Astrocyte (in vitro differentiated cells and primary cell): ENCODE data around the gene GABRA5.
"Not testable (repeated sequence)": the region's sequence is repeated elsewhere in the genome, so short reads cannot be mapped to it uniquely, and the experiment has no call there.

ENCODE experiments used
- EZH2 ChIP-seq: IDR thresholded peaks from 2 replicates; pipeline ENCODE4 v1.6.1; 2012; ENCODE audit warnings: mild to moderate bottlenecking, low read length, inconsistent platforms; ENCODE audit not compliant: insufficient read depth
- TF ChIP-seq, protein P1 (sequence below): IDR thresholded peaks from 2 replicates; pipeline ENCODE4 v1.5.1; 2011; ENCODE audit warnings: low read depth, mild to moderate bottlenecking, inconsistent platforms, low read length, moderate library complexity; ENCODE audit not compliant: insufficient read depth

DNA sequence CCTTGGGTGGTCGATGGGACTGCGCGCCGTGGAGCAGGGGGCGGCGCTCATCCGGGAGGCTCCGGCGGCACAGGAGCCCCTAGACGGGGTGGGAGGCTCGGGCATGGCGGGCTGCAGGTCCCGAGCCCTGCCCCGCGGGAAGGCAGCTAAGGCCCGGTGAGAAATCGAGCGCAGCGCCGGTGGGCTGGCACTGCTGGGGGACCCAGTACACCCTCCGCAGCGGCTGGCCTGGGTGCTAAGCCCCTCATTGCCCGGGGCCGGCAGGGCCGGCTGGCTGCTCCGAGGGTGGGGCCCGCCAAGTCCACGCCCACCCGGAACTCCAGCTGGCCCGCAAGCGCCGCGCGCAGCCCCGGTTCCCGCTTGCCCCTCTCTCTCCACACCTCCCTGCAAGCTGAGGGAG lies 35.7 kb upstream of the GABRA5 start:
- TF ChIP-seq, protein P1, sequence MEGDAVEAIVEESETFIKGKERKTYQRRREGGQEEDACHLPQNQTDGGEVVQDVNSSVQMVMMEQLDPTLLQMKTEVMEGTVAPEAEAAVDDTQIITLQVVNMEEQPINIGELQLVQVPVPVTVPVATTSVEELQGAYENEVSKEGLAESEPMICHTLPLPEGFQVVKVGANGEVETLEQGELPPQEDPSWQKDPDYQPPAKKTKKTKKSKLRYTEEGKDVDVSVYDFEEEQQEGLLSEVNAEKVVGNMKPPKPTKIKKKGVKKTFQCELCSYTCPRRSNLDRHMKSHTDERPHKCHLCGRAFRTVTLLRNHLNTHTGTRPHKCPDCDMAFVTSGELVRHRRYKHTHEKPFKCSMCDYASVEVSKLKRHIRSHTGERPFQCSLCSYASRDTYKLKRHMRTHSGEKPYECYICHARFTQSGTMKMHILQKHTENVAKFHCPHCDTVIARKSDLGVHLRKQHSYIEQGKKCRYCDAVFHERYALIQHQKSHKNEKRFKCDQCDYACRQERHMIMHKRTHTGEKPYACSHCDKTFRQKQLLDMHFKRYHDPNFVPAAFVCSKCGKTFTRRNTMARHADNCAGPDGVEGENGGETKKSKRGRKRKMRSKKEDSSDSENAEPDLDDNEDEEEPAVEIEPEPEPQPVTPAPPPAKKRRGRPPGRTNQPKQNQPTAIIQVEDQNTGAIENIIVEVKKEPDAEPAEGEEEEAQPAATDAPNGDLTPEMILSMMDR = not testable (repeated sequence)
- not testable (repeated sequence) for TF ChIP-seq EZH2
